Kidney capillary endothelial cell (primary cell): ENCODE measurements around the gene ATAD2B.

Source experiments
- DNase-seq: peaks from one replicate; pipeline ENCODE4 v3.0.0-alpha.2; 2018; ENCODE audit warnings: low spot score

ATAD2B gene

DNA sequence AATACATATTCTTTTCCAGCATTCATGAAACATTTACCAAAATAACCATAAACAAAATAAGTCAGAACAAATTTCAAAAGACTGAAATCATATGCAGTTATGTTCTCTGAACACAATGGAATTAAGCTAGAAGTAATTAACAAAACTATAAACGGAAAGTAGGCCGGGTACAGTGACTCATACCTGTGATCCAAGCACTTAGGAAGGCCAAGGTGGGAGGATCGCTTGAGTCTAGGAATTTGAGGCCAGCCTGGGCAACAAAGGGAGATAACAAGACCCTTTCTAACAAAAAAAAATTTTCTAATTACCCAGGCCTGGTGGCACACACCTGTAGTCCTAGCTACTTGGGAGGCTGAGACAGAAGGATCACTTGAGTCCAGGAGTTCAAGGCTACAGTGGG is 14.9 kb downstream of the ATAD2B start:
- no peak for DNase-seq

- DNase-seq: no peak
Observed at GRCh38 chr2:23905155-23905554, 21.8 kb downstream of the ATAD2B start.

- DNase-seq: no peak
Observed at GRCh38 chr2:23904692-23905091, 22.2 kb downstream of the ATAD2B start.

GRCh38 chr2:23904215-23904614 is 22.7 kb downstream of the ATAD2B start:
- no peak for DNase-seq

DNA sequence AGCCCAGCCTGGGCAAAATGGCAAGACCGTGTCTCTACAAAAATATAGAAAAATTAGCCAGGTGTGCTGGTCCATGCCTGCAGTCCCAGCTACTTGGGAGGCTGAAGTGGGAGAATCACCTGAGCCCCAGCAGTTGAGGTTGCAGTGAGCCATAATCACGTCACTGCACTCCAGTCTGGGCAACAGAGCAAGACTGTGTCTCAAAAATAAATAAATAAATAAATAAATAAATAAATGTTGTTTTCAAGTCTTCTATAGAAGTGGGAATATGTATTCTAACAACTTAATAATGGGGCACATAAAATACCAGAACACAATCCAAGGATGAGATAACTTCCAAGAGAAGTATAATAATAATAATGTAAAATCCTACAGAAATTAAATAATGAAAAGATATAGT is 23.9 kb downstream of the ATAD2B start:
- DNase-seq: no peak

DNA sequence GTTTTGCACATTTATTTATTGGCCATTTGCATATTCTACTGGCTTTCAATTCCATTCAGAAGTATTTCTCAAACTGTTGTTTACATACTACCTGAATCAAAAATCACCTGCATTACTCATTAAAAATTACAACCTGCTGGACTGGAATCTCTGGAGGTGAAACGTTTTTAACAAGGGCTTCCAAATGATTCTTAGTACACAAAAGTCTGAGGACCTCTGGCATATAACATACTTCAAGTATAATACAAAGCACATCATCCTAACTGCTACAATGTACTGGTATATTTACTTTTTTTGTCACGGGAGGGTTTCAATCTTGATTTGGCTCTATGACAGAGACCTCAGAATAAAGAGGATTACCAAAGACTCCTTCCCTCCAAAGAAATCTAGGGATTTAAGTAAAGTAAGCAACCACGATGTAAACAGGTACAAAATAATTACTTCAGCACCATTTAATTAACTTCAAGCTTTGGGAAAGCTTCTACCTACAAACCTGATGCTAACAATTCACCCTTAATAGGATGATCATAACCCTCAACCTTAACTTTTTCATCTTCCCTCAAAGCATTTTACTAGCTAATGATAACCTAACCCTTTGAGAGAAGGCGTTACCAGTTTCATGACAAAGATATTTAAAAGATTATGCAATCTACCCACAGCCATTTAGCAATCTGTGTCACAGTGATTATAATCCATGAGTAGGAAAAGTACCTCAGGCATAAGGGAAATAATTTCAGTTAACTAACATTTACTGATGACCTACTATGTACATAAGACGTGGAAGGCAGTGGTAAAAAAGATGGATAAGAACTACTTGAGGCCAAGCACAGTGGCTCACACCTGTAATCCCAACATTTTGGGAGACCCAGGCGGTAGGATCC is 24.7 kb downstream of the ATAD2B start:
- DNase-seq: no peak

DNA sequence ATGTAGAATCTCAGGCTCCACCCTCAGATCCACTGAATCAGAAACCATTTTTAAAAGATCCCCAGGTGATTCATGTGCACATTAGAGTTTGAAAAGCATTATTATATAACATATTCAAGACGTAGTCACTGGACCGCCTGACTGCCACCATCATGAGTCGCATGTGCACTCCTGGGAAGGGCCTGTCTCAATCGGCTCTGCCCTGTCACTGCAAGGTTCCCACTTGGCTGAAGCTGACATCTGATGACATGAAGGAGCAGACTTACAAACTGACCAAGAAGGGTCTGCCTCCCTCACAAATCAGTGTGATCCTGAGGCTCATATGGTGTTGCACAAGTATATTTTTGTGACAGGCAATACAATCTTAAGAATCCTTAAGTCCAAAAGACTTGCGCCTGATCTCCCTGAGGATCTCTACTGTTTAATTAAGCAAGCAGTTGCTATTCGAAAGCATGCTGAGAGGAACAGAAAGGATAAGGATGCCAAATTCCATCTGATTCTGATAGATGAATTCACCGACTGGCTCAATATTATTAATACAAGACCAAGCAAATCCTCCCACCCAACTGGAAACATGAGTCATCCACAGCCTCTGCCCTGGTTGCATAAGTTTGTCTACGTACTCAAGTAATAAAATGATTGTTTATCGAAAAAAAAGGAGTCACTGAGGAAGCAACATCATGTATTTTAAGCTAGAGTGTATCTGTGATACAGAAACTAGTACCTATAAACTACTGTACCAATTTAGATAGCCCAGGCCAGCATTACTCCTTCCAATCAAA is 26.2 kb downstream of the ATAD2B start:
- DNase-seq: no peak

- no peak for DNase-seq
Observed at GRCh38 chr2:23900133-23900532, 26.8 kb downstream of the ATAD2B start.

- DNase-seq: no peak
Observed at GRCh38 chr2:23871206-23871605, 55.7 kb downstream of the ATAD2B start.

DNA sequence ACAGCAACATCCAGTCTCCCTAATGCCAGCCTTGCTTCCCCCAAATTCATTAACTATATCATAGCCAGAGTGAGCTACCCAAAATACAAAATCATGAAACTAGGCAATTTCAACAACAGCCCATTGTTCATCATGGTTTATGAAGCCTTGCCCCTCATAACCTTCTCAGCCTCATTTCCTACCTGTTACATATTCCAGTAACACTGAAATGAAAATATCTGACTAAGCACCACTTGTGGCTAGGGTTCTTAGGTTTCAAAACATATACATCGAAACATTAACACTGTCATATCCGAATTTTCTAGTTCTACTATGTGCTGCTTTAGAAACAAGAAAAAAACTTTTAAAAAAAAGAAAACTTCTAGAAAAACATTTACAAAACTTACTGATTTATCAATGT is 59.5 kb downstream of the ATAD2B start:
- no peak for DNase-seq

DNA sequence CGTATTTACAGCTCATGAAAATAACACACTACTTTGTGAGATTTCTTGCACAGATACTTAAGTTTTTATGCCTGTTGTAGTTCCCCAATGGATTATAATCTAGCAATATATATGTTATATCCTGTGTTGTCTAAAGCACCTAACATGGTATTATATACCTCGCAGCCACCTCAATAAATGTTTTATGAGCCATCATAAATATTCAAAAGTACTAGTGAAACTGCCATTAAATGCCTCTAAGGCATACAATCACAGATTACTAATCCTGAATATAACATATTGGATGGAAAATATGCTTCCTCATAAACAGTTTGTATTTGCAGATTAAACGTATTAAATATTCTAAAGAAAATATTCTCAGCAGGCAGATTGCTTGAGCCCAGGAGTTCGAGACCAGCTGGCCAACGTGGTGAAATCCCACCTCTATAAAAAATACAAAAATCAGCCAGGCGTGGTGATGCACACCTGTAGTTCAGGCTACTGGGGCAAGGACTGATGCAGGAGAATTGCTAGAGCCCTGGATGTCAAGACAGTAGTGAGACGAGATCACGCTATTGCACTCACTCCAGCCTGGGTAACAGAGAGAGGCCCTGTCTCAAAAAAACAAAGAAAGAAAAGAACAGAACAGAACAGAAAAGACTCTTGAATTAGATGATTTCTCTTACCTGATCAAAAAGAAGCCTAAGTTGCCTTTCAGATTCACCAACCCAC is 64.1 kb downstream of the ATAD2B start:
- no peak for DNase-seq

- no peak for DNase-seq
Observed at GRCh38 chr2:23861952-23862351, 65.0 kb downstream of the ATAD2B start.

DNA sequence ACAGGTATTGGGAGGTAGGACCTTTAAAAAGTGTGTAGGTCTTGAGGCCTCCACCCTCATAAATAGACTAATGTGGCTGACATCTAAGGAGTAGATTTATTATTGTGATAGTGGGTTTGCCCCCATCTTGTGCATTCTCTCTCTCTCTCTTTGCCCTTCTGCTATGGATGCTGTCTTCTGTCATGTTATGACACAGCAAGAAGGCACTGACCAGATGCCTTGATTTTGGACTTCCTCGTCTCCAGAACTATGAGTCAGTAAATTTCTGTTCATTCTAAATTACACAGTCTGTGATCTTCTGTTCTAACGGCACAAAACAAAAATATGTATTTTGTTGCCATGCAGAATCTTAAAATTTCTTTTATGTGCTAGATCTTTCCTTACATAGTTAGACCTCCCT is 66.9 kb downstream of the ATAD2B start:
- no peak for DNase-seq

- DNase-seq: no peak
Observed at GRCh38 chr2:23859234-23859633, 67.7 kb downstream of the ATAD2B start.

- no peak for DNase-seq
Observed at GRCh38 chr2:23850564-23851256, 76.2 kb downstream of the ATAD2B start.

DNA sequence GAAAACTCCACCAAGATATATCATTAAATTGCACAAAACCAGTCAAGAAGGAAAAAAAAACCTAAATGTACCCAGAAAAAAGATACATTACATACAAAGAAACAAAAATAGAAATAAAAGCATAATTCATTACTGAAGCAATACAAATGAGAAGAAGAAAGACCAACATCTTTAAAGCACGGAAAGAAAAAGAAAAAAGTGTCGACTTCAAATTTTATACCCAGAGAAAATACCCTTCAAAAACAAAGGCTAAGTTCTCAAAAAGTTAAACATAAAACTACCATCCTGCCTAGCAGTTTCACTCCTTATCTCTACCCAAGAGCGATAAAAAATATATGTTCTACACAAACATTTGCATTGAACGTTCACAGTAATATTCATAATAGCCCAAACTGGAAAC is 82.0 kb downstream of the ATAD2B start:
- DNase-seq: no peak

GRCh38 chr2:23843051-23843976 is 83.6 kb downstream of the ATAD2B start:
- DNase-seq: no peak

- DNase-seq: no peak
Observed at GRCh38 chr2:23839919-23840578, 86.9 kb downstream of the ATAD2B start.

DNA sequence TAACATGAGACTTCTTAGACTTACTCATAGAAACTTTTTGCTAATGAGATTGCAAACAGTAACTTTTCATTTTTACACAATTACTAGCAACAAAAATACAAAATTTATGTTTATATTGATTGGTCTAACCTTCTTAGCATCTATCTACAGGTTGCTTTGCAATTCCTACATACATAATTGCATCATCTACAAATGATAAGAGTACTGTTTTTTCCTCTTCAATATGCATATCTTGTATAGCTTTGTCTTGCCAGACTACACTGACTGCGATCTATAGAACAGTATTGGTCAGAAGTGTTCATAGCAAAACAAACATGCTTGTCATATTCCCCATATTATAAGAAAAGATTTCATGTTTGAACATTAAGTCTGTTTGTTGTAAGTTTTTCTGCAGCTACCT is 87.9 kb downstream of the ATAD2B start:
- no peak for DNase-seq

- DNase-seq: no peak
Observed at GRCh38 chr2:23838581-23838980, 88.3 kb downstream of the ATAD2B start.
